Measurements from ENCODE around the gene ALLC.

Gene ALLC

GRCh38 chr2:3742743-3743508 lies 84.9 kb downstream of the ALLC start:
- no peak overlapping the region for H3K27ac ChIP-seq
- H3K79me2 ChIP-seq: no peaks in the 10 kb centered on the region
- no peaks in the 10 kb centered on the region for H3K4me1 ChIP-seq
- no peak overlapping the region for H3K9ac ChIP-seq
- H3K36me3 ChIP-seq (ENCODE audit: control insufficient read depth, insufficient read depth, low read length): no peaks in the 10 kb centered on the region
- no peak overlapping the region for H2AFZ ChIP-seq
- H3K27me3 ChIP-seq (ENCODE audit: control insufficient read depth, insufficient read depth, low read length): no peaks in the 10 kb centered on the region
- TF ChIP-seq CTCF (IDR thresholded peaks at IDR 0.05): no peak
- H3K9me3 ChIP-seq (ENCODE audit: control insufficient read depth, low read length): no peaks in the 10 kb centered on the region
- H3K4me2 ChIP-seq (ENCODE audit: low read length): no peak overlapping the region
- no peak overlapping the region for H3K4me3 ChIP-seq (ENCODE audit: low read depth, low read length)

GRCh38 chr2:3743951-3744555 lies 86.1 kb downstream of the ALLC start:
- no peaks in the 10 kb centered on the region for H3K36me3 ChIP-seq (ENCODE audit: control insufficient read depth, insufficient read depth, low read length)
- H3K4me3 ChIP-seq (ENCODE audit: low read depth, low read length): no peak overlapping the region
- H3K27me3 ChIP-seq (ENCODE audit: control insufficient read depth, insufficient read depth, low read length): no peaks in the 10 kb centered on the region
- no peaks in the 10 kb centered on the region for H3K9me3 ChIP-seq (ENCODE audit: control insufficient read depth, low read length)
- TF ChIP-seq CTCF (IDR thresholded peaks at IDR 0.05): no peak
- no peaks in the 10 kb centered on the region for H3K79me2 ChIP-seq
- no peak overlapping the region for H2AFZ ChIP-seq
- H3K4me1 ChIP-seq: no peaks in the 10 kb centered on the region
- no peak overlapping the region for H3K27ac ChIP-seq
- H3K9ac ChIP-seq: no peak overlapping the region
- no peak overlapping the region for H3K4me2 ChIP-seq (ENCODE audit: low read length)

- no peaks in the 10 kb centered on the region for H3K9me3 ChIP-seq (ENCODE audit: control insufficient read depth, low read length)
- H3K27me3 ChIP-seq (ENCODE audit: control insufficient read depth, insufficient read depth, low read length): no peaks in the 10 kb centered on the region
- H3K4me3 ChIP-seq (ENCODE audit: low read depth, low read length): no peak overlapping the region
- H3K9ac ChIP-seq: no peak overlapping the region
- no peak overlapping the region for H3K27ac ChIP-seq
- H2AFZ ChIP-seq: no peak overlapping the region
- TF ChIP-seq CTCF (IDR thresholded peaks at IDR 0.05): no peak
- H3K4me1 ChIP-seq: no peaks in the 10 kb centered on the region
- H3K4me2 ChIP-seq (ENCODE audit: low read length): no peak overlapping the region
- H3K79me2 ChIP-seq: no peaks in the 10 kb centered on the region
- no peaks in the 10 kb centered on the region for H3K36me3 ChIP-seq (ENCODE audit: control insufficient read depth, insufficient read depth, low read length)
These were observed 87.9 kb downstream of the ALLC start for GRCh38 chr2:3745920-3746319.

- no peak overlapping the region for H3K4me3 ChIP-seq (ENCODE audit: low read depth, low read length)
- H3K79me2 ChIP-seq: no peaks in the 10 kb centered on the region
- H3K36me3 ChIP-seq (ENCODE audit: control insufficient read depth, insufficient read depth, low read length): no peaks in the 10 kb centered on the region
- no peak overlapping the region for H3K4me2 ChIP-seq (ENCODE audit: low read length)
- H3K9me3 ChIP-seq (ENCODE audit: control insufficient read depth, low read length): no peaks in the 10 kb centered on the region
- no peak overlapping the region for H2AFZ ChIP-seq
- no peaks in the 10 kb centered on the region for H3K4me1 ChIP-seq
- no peaks in the 10 kb centered on the region for H3K27me3 ChIP-seq (ENCODE audit: control insufficient read depth, insufficient read depth, low read length)
- TF ChIP-seq CTCF (IDR thresholded peaks at IDR 0.05): no peak
- H3K27ac ChIP-seq: no peak overlapping the region
- H3K9ac ChIP-seq: no peak overlapping the region
These were observed 89.1 kb downstream of the ALLC start for GRCh38 chr2:3747032-3747654.

Measured in parathyroid adenoma (tissue), 2 donors.